Mesenchymal stem cell (in vitro differentiated cells and primary cell): ENCODE data around the gene ANKS1A.

Experiments
- DNase-seq: peaks from one replicate; pipeline ENCODE4 v3.0.0-alpha.2; 2013
- H2AFZ ChIP-seq: one replicate; pipeline ENCODE4 v1.6.1; 2013; ENCODE audit warnings: low read depth, mild to moderate bottlenecking, control low read depth, inconsistent platforms, low read length, moderate library complexity
- H2AK5ac ChIP-seq: 2 replicates; pipeline ENCODE4 v1.6.1; 2013; ENCODE audit warnings: low read length, moderate library complexity, mild to moderate bottlenecking, inconsistent platforms; ENCODE audit not compliant: severe bottlenecking
- H2BK120ac ChIP-seq: one replicate; pipeline ENCODE4 v1.6.1; 2013; ENCODE audit warnings: low read depth, mild to moderate bottlenecking, inconsistent platforms, low read length, moderate library complexity
- H2BK12ac ChIP-seq, 2 experiments: one replicate each; pipeline ENCODE4 v1.6.1; 2013; ENCODE audit warnings: inconsistent platforms in 2 of 2, low read length in 2 of 2, mild to moderate bottlenecking in 2 of 2, moderate library complexity in 2 of 2, control low read depth in 1 of 2
- H2BK15ac ChIP-seq: one replicate; pipeline ENCODE4 v1.6.1; 2013; ENCODE audit warnings: mild to moderate bottlenecking, low read depth, inconsistent platforms; ENCODE audit not compliant: poor library complexity, severe bottlenecking
- H2BK5ac ChIP-seq: 2 replicates; pipeline ENCODE4 v1.6.1; 2013; ENCODE audit warnings: low read depth, mild to moderate bottlenecking, low read length, control low read depth, inconsistent platforms; ENCODE audit not compliant: poor library complexity, severe bottlenecking
- H3K14ac ChIP-seq, 2 experiments: one replicate each; pipeline ENCODE4 v1.6.1; 2013; ENCODE audit warnings: inconsistent platforms in 2 of 2, low read length in 2 of 2, control low read depth in 1 of 2, mild to moderate bottlenecking in 1 of 2, moderate library complexity in 1 of 2
- H3K18ac ChIP-seq, 2 experiments: one replicate each; pipeline ENCODE4 v1.6.1; 2013; ENCODE audit warnings: inconsistent platforms in 2 of 2, low read length in 2 of 2, control low read depth in 1 of 2, low read depth in 1 of 2, mild to moderate bottlenecking in 1 of 2
- H3K23ac ChIP-seq, 2 experiments: one replicate each; pipeline ENCODE4 v1.6.1; 2013; ENCODE audit warnings: inconsistent platforms in 2 of 2, low read length in 2 of 2, mild to moderate bottlenecking in 2 of 2, moderate library complexity in 2 of 2, control low read depth in 1 of 2
- H3K27ac ChIP-seq: 2 replicates; pipeline ENCODE4 v1.5.1; 2013; ENCODE audit warnings: mild to moderate bottlenecking, moderate library complexity, low read length, control low read depth, inconsistent platforms; ENCODE audit not compliant: poor library complexity, severe bottlenecking
- H3K27me3 ChIP-seq, 2 experiments: 2 replicates each; pipeline versions ENCODE4 v1.6.1 to v1.7.0; 2013; ENCODE audit warnings: low read length in 2 of 2, mild to moderate bottlenecking in 2 of 2, moderate library complexity in 2 of 2, control low read depth in 1 of 2, inconsistent platforms in 1 of 2; ENCODE audit not compliant: control insufficient read depth in 1 of 2, insufficient read depth in 1 of 2
- H3K36me3 ChIP-seq, 2 experiments: 2 replicates each; pipeline versions ENCODE4 v1.6.1 to v1.7.0; 2013; ENCODE audit warnings: low read length in 2 of 2, control low read depth in 1 of 2, inconsistent platforms in 1 of 2, low read depth in 1 of 2, mild to moderate bottlenecking in 1 of 2; ENCODE audit not compliant: insufficient read depth in 2 of 2, control insufficient read depth in 1 of 2
- H3K4ac ChIP-seq, 2 experiments: one replicate each; pipeline ENCODE4 v1.6.1; 2013; ENCODE audit warnings: inconsistent platforms in 2 of 2, low read length in 2 of 2, mild to moderate bottlenecking in 2 of 2, moderate library complexity in 2 of 2, control low read depth in 1 of 2, low read depth in 1 of 2
- H3K4me1 ChIP-seq: 2 replicates; pipeline ENCODE4 v1.6.1; 2013; ENCODE audit warnings: low read depth, low read length, control low read depth; ENCODE audit not compliant: control insufficient read depth, insufficient read depth
- H3K4me2 ChIP-seq: 2 replicates; pipeline ENCODE4 v1.6.1; 2013; ENCODE audit warnings: low read length, mild to moderate bottlenecking, inconsistent platforms; ENCODE audit not compliant: poor library complexity, severe bottlenecking
- H3K4me3 ChIP-seq, 2 experiments: 2 replicates each; pipeline versions ENCODE4 v1.5.1 to v1.7.0; 2013; ENCODE audit warnings: low read length in 2 of 2, mild to moderate bottlenecking in 2 of 2, control low read depth in 1 of 2, low read depth in 1 of 2; ENCODE audit not compliant: insufficient read depth in 1 of 2
- H3K79me1 ChIP-seq: replicated peaks from 2 replicates; pipeline ENCODE4 v1.6.1; 2013; ENCODE audit warnings: mild to moderate bottlenecking, control low read depth, low read length, inconsistent platforms; ENCODE audit not compliant: poor library complexity, severe bottlenecking
- H3K9ac ChIP-seq: 2 replicates; pipeline ENCODE4 v1.7.0; 2013; ENCODE audit warnings: mild to moderate bottlenecking, low read length, moderate library complexity
- H3K9me3 ChIP-seq: 2 replicates; pipeline ENCODE4 v1.7.0; 2013; ENCODE audit warnings: mild to moderate bottlenecking, low read length; ENCODE audit not compliant: control insufficient read depth
- H4K8ac ChIP-seq: one replicate; pipeline ENCODE4 v1.6.1; 2013; ENCODE audit warnings: inconsistent platforms, mild to moderate bottlenecking, low read length, moderate library complexity
- H4K91ac ChIP-seq: one replicate; pipeline ENCODE4 v1.6.1; 2013; ENCODE audit warnings: mild to moderate bottlenecking, low read length, inconsistent platforms
- WGBS: methylation state at CpG from one replicate; pipeline ENCODE4 v1.1.7; 2013; ENCODE audit warnings: mixed read lengths; 5-methylcytosine and 5-hydroxymethylcytosine counted together

ANKS1A gene

GRCh38 chr6:34947561-34947960 lies 58.5 kb downstream of the ANKS1A start:
- no peak overlapping the region for H3K23ac ChIP-seq
- H2AFZ ChIP-seq: no peak overlapping the region
- H4K91ac ChIP-seq: no peak overlapping the region
- peaks cover 31% of the 10 kb centered on the region for H3K79me1 ChIP-seq
- H3K27me3 ChIP-seq: no peaks in the 10 kb centered on the region
- no peak overlapping the region for H2BK120ac ChIP-seq
- H3K4me2 ChIP-seq: no peak overlapping the region
- no peak overlapping the region for H4K8ac ChIP-seq
- H2BK12ac ChIP-seq: no peak overlapping the region
- no peak overlapping the region for H2AK5ac ChIP-seq
- no peak overlapping the region for H2BK5ac ChIP-seq
- no peak overlapping the region for H3K4me3 ChIP-seq
- no peak overlapping the region for H3K4ac ChIP-seq
- no peak overlapping the region for H3K9ac ChIP-seq
- DNase-seq: no peak
- no peaks in the 10 kb centered on the region for H3K36me3 ChIP-seq
- no peak overlapping the region for H3K18ac ChIP-seq
- no peak overlapping the region for H3K14ac ChIP-seq
- H2BK15ac ChIP-seq: no peak overlapping the region
- no peaks in the 10 kb centered on the region for H3K4me1 ChIP-seq
- no peak overlapping the region for H3K27ac ChIP-seq
- WGBS: 100% methylated on average over 1 of the region's 1 CpG
- H3K9me3 ChIP-seq: no peaks in the 10 kb centered on the region

GRCh38 chr6:34949636-34950035 lies 60.6 kb downstream of the ANKS1A start:
- peaks cover 25% of the 10 kb centered on the region for H3K79me1 ChIP-seq
- H3K23ac ChIP-seq: no peak overlapping the region
- no peak overlapping the region for H4K91ac ChIP-seq
- H2BK120ac ChIP-seq: no peak overlapping the region
- DNase-seq: no peak
- H3K18ac ChIP-seq: no peak overlapping the region
- no peaks in the 10 kb centered on the region for H3K36me3 ChIP-seq
- no peak overlapping the region for H3K14ac ChIP-seq
- no peak overlapping the region for H4K8ac ChIP-seq
- no peak overlapping the region for H3K9ac ChIP-seq
- no peak overlapping the region for H3K27ac ChIP-seq
- H3K9me3 ChIP-seq: no peaks in the 10 kb centered on the region
- no peak overlapping the region for H3K4me2 ChIP-seq
- no peak overlapping the region for H3K4me3 ChIP-seq
- H3K4ac ChIP-seq: no peak overlapping the region
- H3K4me1 ChIP-seq: no peaks in the 10 kb centered on the region
- no peak overlapping the region for H2AFZ ChIP-seq
- H3K27me3 ChIP-seq: no peaks in the 10 kb centered on the region
- H2AK5ac ChIP-seq: no peak overlapping the region
- 94% methylated on average over 2 of the region's 3 CpGs for WGBS
- no peak overlapping the region for H2BK15ac ChIP-seq
- H2BK12ac ChIP-seq: no peak overlapping the region
- no peak overlapping the region for H2BK5ac ChIP-seq

DNA sequence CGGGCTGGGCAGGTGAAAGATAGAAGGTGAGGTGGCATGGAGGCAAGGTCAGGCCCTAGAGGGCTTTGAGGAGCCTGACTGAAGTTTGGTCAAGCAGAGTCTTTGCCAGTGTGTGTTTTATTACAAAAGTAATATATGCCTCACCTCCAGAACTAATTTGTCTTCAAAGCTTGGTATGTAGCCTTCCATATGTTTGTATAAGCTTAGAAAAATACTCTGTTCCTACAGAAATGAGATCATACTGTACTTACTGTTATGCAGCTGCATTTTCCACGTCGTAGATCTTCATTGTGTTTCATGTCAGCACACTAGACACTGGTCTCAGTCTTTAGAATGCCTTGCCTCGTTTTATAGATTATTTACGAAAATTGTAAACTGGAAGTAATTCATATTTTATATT lies 61.8 kb downstream of the ANKS1A start:
- H2BK15ac ChIP-seq: no peak overlapping the region
- WGBS: 86% methylated on average over 2 of the region's 5 CpGs

GRCh38 chr6:34951731-34952130 lies 62.7 kb downstream of the ANKS1A start:
- Histone ChIP-seq H3K9ac (no peak overlapping the region), H3K4me1 (no peaks in the 10 kb centered on the region), H2BK12ac (no peak overlapping the region), H3K4me3 (no peak overlapping the region), H3K23ac (no peak overlapping the region), H2AK5ac (no peak overlapping the region), H3K9me3 (no peaks in the 10 kb centered on the region), H3K18ac (no peak overlapping the region), H4K8ac (no peak overlapping the region), H3K4ac (no peak overlapping the region), H4K91ac (no peak overlapping the region), H3K27me3 (no peaks in the 10 kb centered on the region), H2BK5ac (no peak overlapping the region), H3K14ac (no peak overlapping the region), H3K4me2 (no peak overlapping the region), H3K79me1 (peaks cover 23% of the 10 kb centered on the region), H3K27ac (no peak overlapping the region), H2BK120ac (no peak overlapping the region), H2AFZ (no peak overlapping the region), H2BK15ac (no peak overlapping the region), H3K36me3 (no peaks in the 10 kb centered on the region)
- 78% methylated on average over 4 of the region's 4 CpGs for WGBS
- DNase-seq: no peak

More for the DNA sequence above, 61.8 kb downstream of the ANKS1A start:
- H3K9ac ChIP-seq: no peak overlapping the region
- no peaks in the 10 kb centered on the region for H3K36me3 ChIP-seq
- H2AK5ac ChIP-seq: no peak overlapping the region
- H2AFZ ChIP-seq: no peak overlapping the region
- no peak overlapping the region for H2BK120ac ChIP-seq
- H2BK5ac ChIP-seq: no peak overlapping the region
- H4K91ac ChIP-seq: no peak overlapping the region
- no peak overlapping the region for H3K27ac ChIP-seq
- H3K18ac ChIP-seq: no peak overlapping the region
- H3K79me1 ChIP-seq: peaks cover 24% of the 10 kb centered on the region
- H3K4me3 ChIP-seq: no peak overlapping the region
- no peaks in the 10 kb centered on the region for H3K27me3 ChIP-seq
- H3K23ac ChIP-seq: no peak overlapping the region
- H3K14ac ChIP-seq: no peak overlapping the region
- H4K8ac ChIP-seq: no peak overlapping the region
- no peaks in the 10 kb centered on the region for H3K9me3 ChIP-seq
- no peak overlapping the region for H3K4ac ChIP-seq
- H3K4me1 ChIP-seq: no peaks in the 10 kb centered on the region
- no peak for DNase-seq
- H3K4me2 ChIP-seq: no peak overlapping the region
- H2BK12ac ChIP-seq: no peak overlapping the region
